ENCODE data around the gene CIAO2A. TPM values are rescaled to one million over a fixed set of nuclear protein-coding genes. Genes with fewer than 3 reads are reported as not detected.

The CIAO2A gene
- total and polyA plus RNA-seq, 2 donors (not counting 3 experiments of a cell fraction or from before 2014, with no cell fraction given), result 37.1 to 55.3 TPM

- Histone ChIP-seq H3K4me3 (replicated peaks in 1 of 3; ENCODE audit: insufficient read depth in 1 of 3, low read depth in 1 of 3, low read length in 3 of 3) (no peak overlapping the region), H3K27ac (ENCODE audit: insufficient read depth, low read depth, low read length) (no peak overlapping the region), H3K9me1 (replicated peaks; ENCODE audit: control insufficient read depth, extremely low read depth, insufficient read depth, low read length) (no peaks in the 10 kb centered on the region), H3K79me2 (ENCODE audit: control insufficient read depth, insufficient read depth, low read length) (no peaks in the 10 kb centered on the region), H2AFZ (ENCODE audit: low read depth, low read length) (no peak overlapping the region), H3K4me2 (ENCODE audit: insufficient read depth, low read length) (no peak overlapping the region), H3K27me3 (ENCODE audit: control insufficient read depth in 2 of 2, insufficient read depth in 2 of 2, low read length in 2 of 2) (peaks cover 2 to 6% of the 10 kb centered on the region in 2 experiments), H3K9me3 (replicated peaks; ENCODE audit: control insufficient read depth, insufficient read depth, low read length) (no peaks in the 10 kb centered on the region), H4K20me1 (replicated peaks; ENCODE audit: control insufficient read depth, extremely low read depth, insufficient read depth, low read length) (no peaks in the 10 kb centered on the region), H3K9ac (replicated peaks; ENCODE audit: extremely low read depth, insufficient read depth, low read length) (no peak overlapping the region), H3K4me1 (ENCODE audit: control insufficient read depth, extremely low read depth, insufficient read depth, low read length) (peaks cover 5% of the 10 kb centered on the region), H3K36me3 (ENCODE audit: control insufficient read depth in 2 of 2, extremely low read depth in 1 of 2, insufficient read depth in 2 of 2, low read length in 2 of 2) (no peaks in the 10 kb centered on the region)
- POLR2A ChIA-PET, result no interaction called here
- intact Hi-C loops (cut with micrococcal nuclease) (no loop called here), dilution Hi-C loops (cut with MboI; ENCODE audit: extremely low pct_ligation_motif_present, low sequenced_read_pairs) (no loop called here)
- no peak for FAIRE-seq
- DNase-seq (ENCODE audit: low read depth, low spot score), result no peak
- no peak for TF ChIP-seq CTCF (IDR thresholded peaks at IDR 0.05; ENCODE audit: extremely low read depth in 1 of 2, insufficient read depth in 1 of 2, low read depth in 1 of 2, low read length in 2 of 2)
- TF ChIP-seq MYC (IDR thresholded peaks at IDR 0.05; ENCODE audit: low read depth, low read length), result no peak
- TF ChIP-seq POLR2AphosphoS5 (IDR thresholded peaks at IDR 0.05; ENCODE audit: insufficient read depth, low read depth, low read length), result no peak
- CTCF ChIA-PET, result interaction anchor here (1.3 kb wide), 1 partner anchor 14 kb away, joined by 4 read pairs; no protein-coding TSS in a partner anchor
- BruUV-seq (replicated peaks), result no TSS peak
Measured at GRCh38 chr15:64032329-64032728, 61.3 kb downstream of the CIAO2A start.

- Histone ChIP-seq H3K79me2 (ENCODE audit: control insufficient read depth, insufficient read depth, low read length) (no peaks in the 10 kb centered on the region), H3K9ac (replicated peaks; ENCODE audit: extremely low read depth, insufficient read depth, low read length) (no peak overlapping the region), H3K4me2 (ENCODE audit: insufficient read depth, low read length) (no peak overlapping the region), H3K27me3 (ENCODE audit: control insufficient read depth in 2 of 2, insufficient read depth in 2 of 2, low read length in 2 of 2) (peaks cover 4 to 7% of the 10 kb centered on the region in 2 experiments), H3K4me1 (ENCODE audit: control insufficient read depth, extremely low read depth, insufficient read depth, low read length) (peaks cover 5% of the 10 kb centered on the region), H3K36me3 (ENCODE audit: control insufficient read depth in 2 of 2, extremely low read depth in 1 of 2, insufficient read depth in 2 of 2, low read length in 2 of 2) (no peaks in the 10 kb centered on the region), H3K9me1 (replicated peaks; ENCODE audit: control insufficient read depth, extremely low read depth, insufficient read depth, low read length) (no peaks in the 10 kb centered on the region), H3K27ac (ENCODE audit: insufficient read depth, low read depth, low read length) (no peak overlapping the region), H2AFZ (ENCODE audit: low read depth, low read length) (no peak overlapping the region), H3K9me3 (replicated peaks; ENCODE audit: control insufficient read depth, insufficient read depth, low read length) (no peaks in the 10 kb centered on the region), H3K4me3 (replicated peaks in 1 of 3; ENCODE audit: insufficient read depth in 1 of 3, low read depth in 1 of 3, low read length in 3 of 3) (no peak overlapping the region), H4K20me1 (replicated peaks; ENCODE audit: control insufficient read depth, extremely low read depth, insufficient read depth, low read length) (no peaks in the 10 kb centered on the region)
- DNase-seq (ENCODE audit: low read depth, low spot score) (no peak), FAIRE-seq (no peak)
- no TSS peak for BruUV-seq (replicated peaks)
- POLR2A ChIA-PET, result no interaction called here
- intact Hi-C loops (cut with micrococcal nuclease) (no loop called here), dilution Hi-C loops (cut with MboI; ENCODE audit: extremely low pct_ligation_motif_present, low sequenced_read_pairs) (no loop called here)
- TF ChIP-seq JUN (IDR thresholded peaks at IDR 0.05; ENCODE audit: borderline replicate concordance, insufficient read depth, insufficient read length, low read depth) (no peak), POLR2AphosphoS5 (IDR thresholded peaks at IDR 0.05; ENCODE audit: insufficient read depth, low read depth, low read length) (no peak), EZH2 (IDR thresholded peaks at IDR 0.05; ENCODE audit: borderline replicate concordance, low read depth, low read length, severe bottlenecking) (no peak), POLR2A (IDR thresholded peaks at IDR 0.05; ENCODE audit: low read depth, low read length) (no peak), MYC (IDR thresholded peaks at IDR 0.05; ENCODE audit: low read depth, low read length) (no peak), CTCF (IDR thresholded peaks at IDR 0.05; ENCODE audit: extremely low read depth in 1 of 2, insufficient read depth in 1 of 2, low read depth in 1 of 2, low read length in 2 of 2) (no peak), GATA2 (IDR thresholded peaks at IDR 0.05; ENCODE audit: insufficient read depth, insufficient read length, low read depth, low read length) (no peak), FOS (IDR thresholded peaks at IDR 0.05; ENCODE audit: borderline replicate concordance, insufficient read depth, low read length) (no peak), MAX (IDR thresholded peaks at IDR 0.05; ENCODE audit: insufficient read depth, insufficient read length) (no peak)
- CTCF ChIA-PET, result interaction anchor here (1.7 kb wide), 1 partner anchor 8 kb away, joined by 4 read pairs; no protein-coding TSS in a partner anchor
Measured at GRCh38 chr15:64030123-64030522, 63.5 kb downstream of the CIAO2A start.
